Mesenchymal stem cell (in vitro differentiated cells and primary cell): ENCODE data around the gene KNSTRN.
A peak's percentile ranks its signal among the peaks of the same experiment; 100 is the strongest.

Experiments used
- DNase-seq: peaks from one replicate; pipeline ENCODE4 v3.0.0-alpha.2; 2013
- H2AFZ ChIP-seq: one replicate; pipeline ENCODE4 v1.6.1; 2013; ENCODE audit warnings: low read depth, mild to moderate bottlenecking, control low read depth, inconsistent platforms, low read length, moderate library complexity
- H2AK5ac ChIP-seq: 2 replicates; pipeline ENCODE4 v1.6.1; 2013; ENCODE audit warnings: low read length, moderate library complexity, mild to moderate bottlenecking, inconsistent platforms; ENCODE audit not compliant: severe bottlenecking
- H2BK120ac ChIP-seq: one replicate; pipeline ENCODE4 v1.6.1; 2013; ENCODE audit warnings: low read depth, mild to moderate bottlenecking, inconsistent platforms, low read length, moderate library complexity
- H2BK12ac ChIP-seq, 2 experiments: one replicate each; pipeline ENCODE4 v1.6.1; 2013; ENCODE audit warnings: inconsistent platforms in 2 of 2, low read length in 2 of 2, mild to moderate bottlenecking in 2 of 2, moderate library complexity in 2 of 2, control low read depth in 1 of 2
- H2BK15ac ChIP-seq: one replicate; pipeline ENCODE4 v1.6.1; 2013; ENCODE audit warnings: mild to moderate bottlenecking, low read depth, inconsistent platforms; ENCODE audit not compliant: poor library complexity, severe bottlenecking
- H2BK5ac ChIP-seq: 2 replicates; pipeline ENCODE4 v1.6.1; 2013; ENCODE audit warnings: low read depth, mild to moderate bottlenecking, low read length, control low read depth, inconsistent platforms; ENCODE audit not compliant: poor library complexity, severe bottlenecking
- H3K14ac ChIP-seq, 2 experiments: one replicate each; pipeline ENCODE4 v1.6.1; 2013; ENCODE audit warnings: inconsistent platforms in 2 of 2, low read length in 2 of 2, control low read depth in 1 of 2, mild to moderate bottlenecking in 1 of 2, moderate library complexity in 1 of 2
- H3K18ac ChIP-seq, 2 experiments: one replicate each; pipeline ENCODE4 v1.6.1; 2013; ENCODE audit warnings: inconsistent platforms in 2 of 2, low read length in 2 of 2, control low read depth in 1 of 2, low read depth in 1 of 2, mild to moderate bottlenecking in 1 of 2
- H3K23ac ChIP-seq, 2 experiments: one replicate each; pipeline ENCODE4 v1.6.1; 2013; ENCODE audit warnings: inconsistent platforms in 2 of 2, low read length in 2 of 2, mild to moderate bottlenecking in 2 of 2, moderate library complexity in 2 of 2, control low read depth in 1 of 2
- H3K27ac ChIP-seq: 2 replicates; pipeline ENCODE4 v1.5.1; 2013; ENCODE audit warnings: mild to moderate bottlenecking, moderate library complexity, low read length, control low read depth, inconsistent platforms; ENCODE audit not compliant: poor library complexity, severe bottlenecking
- H3K27me3 ChIP-seq, 2 experiments: 2 replicates each; pipeline versions ENCODE4 v1.6.1 to v1.7.0; 2013; ENCODE audit warnings: low read length in 2 of 2, mild to moderate bottlenecking in 2 of 2, moderate library complexity in 2 of 2, control low read depth in 1 of 2, inconsistent platforms in 1 of 2; ENCODE audit not compliant: control insufficient read depth in 1 of 2, insufficient read depth in 1 of 2
- H3K36me3 ChIP-seq, 2 experiments: 2 replicates each; pipeline versions ENCODE4 v1.6.1 to v1.7.0; 2013; ENCODE audit warnings: low read length in 2 of 2, control low read depth in 1 of 2, inconsistent platforms in 1 of 2, low read depth in 1 of 2, mild to moderate bottlenecking in 1 of 2; ENCODE audit not compliant: insufficient read depth in 2 of 2, control insufficient read depth in 1 of 2
- H3K4ac ChIP-seq, 2 experiments: one replicate each; pipeline ENCODE4 v1.6.1; 2013; ENCODE audit warnings: inconsistent platforms in 2 of 2, low read length in 2 of 2, mild to moderate bottlenecking in 2 of 2, moderate library complexity in 2 of 2, control low read depth in 1 of 2, low read depth in 1 of 2
- H3K4me1 ChIP-seq: 2 replicates; pipeline ENCODE4 v1.6.1; 2013; ENCODE audit warnings: low read depth, low read length, control low read depth; ENCODE audit not compliant: control insufficient read depth, insufficient read depth
- H3K4me2 ChIP-seq: 2 replicates; pipeline ENCODE4 v1.6.1; 2013; ENCODE audit warnings: low read length, mild to moderate bottlenecking, inconsistent platforms; ENCODE audit not compliant: poor library complexity, severe bottlenecking
- H3K4me3 ChIP-seq, 2 experiments: 2 replicates each; pipeline versions ENCODE4 v1.5.1 to v1.7.0; 2013; ENCODE audit warnings: low read length in 2 of 2, mild to moderate bottlenecking in 2 of 2, control low read depth in 1 of 2, low read depth in 1 of 2; ENCODE audit not compliant: insufficient read depth in 1 of 2
- H3K79me1 ChIP-seq: replicated peaks from 2 replicates; pipeline ENCODE4 v1.6.1; 2013; ENCODE audit warnings: mild to moderate bottlenecking, control low read depth, low read length, inconsistent platforms; ENCODE audit not compliant: poor library complexity, severe bottlenecking
- H3K9ac ChIP-seq: 2 replicates; pipeline ENCODE4 v1.7.0; 2013; ENCODE audit warnings: mild to moderate bottlenecking, low read length, moderate library complexity
- H3K9me3 ChIP-seq: 2 replicates; pipeline ENCODE4 v1.7.0; 2013; ENCODE audit warnings: mild to moderate bottlenecking, low read length; ENCODE audit not compliant: control insufficient read depth
- H4K8ac ChIP-seq: one replicate; pipeline ENCODE4 v1.6.1; 2013; ENCODE audit warnings: inconsistent platforms, mild to moderate bottlenecking, low read length, moderate library complexity
- H4K91ac ChIP-seq: one replicate; pipeline ENCODE4 v1.6.1; 2013; ENCODE audit warnings: mild to moderate bottlenecking, low read length, inconsistent platforms
- WGBS: methylation state at CpG from one replicate; pipeline ENCODE4 v1.1.7; 2013; ENCODE audit warnings: mixed read lengths; 5-methylcytosine and 5-hydroxymethylcytosine counted together

The KNSTRN gene

GRCh38 chr15:40338041-40338657 lies 44.4 kb upstream of the KNSTRN start:
- peak overlapping the region; percentile 35 for H2AK5ac ChIP-seq
- H2BK15ac ChIP-seq = peak overlapping the region; percentile 62
- H2BK120ac ChIP-seq = peak overlapping the region; percentile 91
- H3K27me3 ChIP-seq = no peaks in the 10 kb centered on the region
- peaks cover 22% of the 10 kb centered on the region for H3K79me1 ChIP-seq
- H4K91ac ChIP-seq = peak overlapping the region; percentile 99
- peak overlapping the region; percentile 62 for H3K4me2 ChIP-seq
- no peaks in the 10 kb centered on the region for H3K9me3 ChIP-seq
- peaks cover 68% of the 10 kb centered on the region for H3K4me1 ChIP-seq
- peak overlapping the region; percentile 95 for H3K9ac ChIP-seq
- H2AFZ ChIP-seq = no peak overlapping the region
- H3K27ac ChIP-seq = peak overlapping the region; percentile 97
- H3K18ac ChIP-seq = peak overlapping the region; percentile 15 to 96
- H2BK12ac ChIP-seq = peak overlapping the region; percentile 18 to 91
- peak overlapping the region in 1 of 2 experiments; percentile 78 for H3K4me3 ChIP-seq
- peak; percentile 76 for DNase-seq
- peak overlapping the region in 1 of 2 experiments; percentile 30 for H3K14ac ChIP-seq
- H3K23ac ChIP-seq = no peak overlapping the region
- WGBS = 38% methylated on average over 11 of the region's 11 CpGs
- H4K8ac ChIP-seq = peak overlapping the region; percentile 83
- peaks cover 9 to 37% of the 10 kb centered on the region in 2 experiments for H3K36me3 ChIP-seq
- peak overlapping the region; percentile 6 for H2BK5ac ChIP-seq
- peak overlapping the region; percentile 91 to 97 for H3K4ac ChIP-seq

DNA sequence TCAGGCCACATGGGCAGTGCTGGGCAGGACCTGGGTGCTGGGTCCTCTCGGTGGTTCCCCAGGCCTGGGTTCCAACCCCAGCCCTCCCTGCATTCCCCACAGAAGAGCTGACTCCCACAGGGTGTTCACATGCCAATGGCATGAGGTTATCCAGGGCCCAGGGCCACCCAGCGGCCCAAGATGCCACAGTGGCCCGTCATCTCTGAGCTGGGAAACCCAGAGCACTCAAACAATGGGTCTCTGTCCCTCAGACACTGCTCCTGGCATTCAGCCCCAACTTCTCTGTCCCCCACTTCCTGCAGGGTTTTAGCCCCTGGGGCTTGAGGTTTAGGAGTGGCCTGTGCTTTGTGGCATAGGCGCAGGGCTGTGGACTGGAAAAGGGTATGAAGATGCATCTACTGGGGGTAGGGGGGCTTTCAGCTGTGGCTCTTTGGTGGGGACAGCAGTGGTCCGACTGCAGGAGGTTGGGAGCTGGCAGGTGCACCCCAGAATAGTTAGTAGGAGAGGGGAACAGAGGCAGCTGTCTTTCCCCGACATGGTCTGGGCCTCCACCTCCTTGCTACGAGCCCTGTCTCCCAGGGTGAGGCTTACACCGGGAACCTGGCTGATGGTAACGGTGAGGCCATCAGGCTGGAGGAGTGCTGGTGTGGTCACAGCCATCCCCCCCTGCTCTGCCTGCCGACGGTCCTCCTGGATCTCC lies 43.5 kb upstream of the KNSTRN start:
- H3K9ac ChIP-seq = peak overlapping the region; percentile 95

DNA sequence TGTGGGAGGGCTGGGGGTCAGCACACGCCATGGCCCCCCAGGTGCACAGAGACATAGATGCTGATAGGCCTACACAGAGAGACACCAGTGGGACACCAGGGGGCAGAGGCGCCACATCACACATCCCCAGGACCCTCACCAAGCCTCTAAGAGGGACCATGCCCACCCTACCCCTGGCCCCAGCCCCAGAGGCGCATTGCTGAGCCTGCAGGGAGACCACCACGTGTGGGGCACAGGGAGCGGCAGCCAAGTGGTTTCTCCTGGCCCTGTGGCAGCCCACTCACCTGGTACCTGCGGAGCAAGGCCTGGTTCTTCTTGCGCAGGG lies 42.9 kb upstream of the KNSTRN start:
- peak overlapping the region; percentile 62 for H3K4me2 ChIP-seq
- peak overlapping the region; percentile 52 for H2AK5ac ChIP-seq

More for the DNA sequence above, 43.5 kb upstream of the KNSTRN start:
- Histone ChIP-seq H2BK5ac (peak overlapping the region; percentile 71), H3K23ac (peak overlapping the region in 1 of 2 experiments; percentile 46), H3K4me2 (peak overlapping the region; percentile 62), H3K4ac (peak overlapping the region; percentile 91 to 97), H4K8ac (peak overlapping the region; percentile 83), H3K14ac (peak overlapping the region in 1 of 2 experiments; percentile 95), H2BK12ac (peak overlapping the region; percentile 40 to 91), H2AK5ac (peak overlapping the region; percentile 52), H3K27ac (peak overlapping the region; percentile 97), H2BK120ac (peak overlapping the region; percentile 99), H2AFZ (no peak overlapping the region), H3K4me3 (peak overlapping the region; percentile 49 to 78), H3K18ac (peak overlapping the region; percentile 94 to 96), H3K27me3 (no peaks in the 10 kb centered on the region), H3K36me3 (peaks cover 9 to 34% of the 10 kb centered on the region in 2 experiments), H4K91ac (peak overlapping the region; percentile 99), H2BK15ac (peak overlapping the region; percentile 96), H3K9me3 (no peaks in the 10 kb centered on the region), H3K4me1 (peaks cover 72% of the 10 kb centered on the region), H3K79me1 (peaks cover 22% of the 10 kb centered on the region)
- WGBS = 61% methylated on average over 11 of the region's 11 CpGs
- DNase-seq = peak; percentile 93

More for the DNA sequence above, 42.9 kb upstream of the KNSTRN start:
- H2BK15ac ChIP-seq = peak overlapping the region; percentile 96
- peaks cover 21% of the 10 kb centered on the region for H3K79me1 ChIP-seq
- H3K4me3 ChIP-seq = peak overlapping the region; percentile 49 to 78
- peak overlapping the region in 1 of 2 experiments; percentile 95 for H3K14ac ChIP-seq
- peak overlapping the region; percentile 97 for H2BK5ac ChIP-seq
- peak overlapping the region; percentile 40 to 91 for H2BK12ac ChIP-seq
- no peak overlapping the region for H2AFZ ChIP-seq
- peak overlapping the region; percentile 99 for H4K91ac ChIP-seq
- H3K27me3 ChIP-seq = no peaks in the 10 kb centered on the region
- peak overlapping the region; percentile 91 to 97 for H3K4ac ChIP-seq
- peak overlapping the region; percentile 83 for H4K8ac ChIP-seq
- H3K9me3 ChIP-seq = no peaks in the 10 kb centered on the region
- H2BK120ac ChIP-seq = peak overlapping the region; percentile 99
- no peak for DNase-seq
- peaks cover 9 to 31% of the 10 kb centered on the region in 2 experiments for H3K36me3 ChIP-seq
- peak overlapping the region in 1 of 2 experiments; percentile 46 for H3K23ac ChIP-seq
- peak overlapping the region; percentile 95 for H3K9ac ChIP-seq
- H3K27ac ChIP-seq = peak overlapping the region; percentile 97
- WGBS = 87% methylated on average over 7 of the region's 7 CpGs
- H3K4me1 ChIP-seq = peaks cover 71% of the 10 kb centered on the region
- peak overlapping the region; percentile 94 to 96 for H3K18ac ChIP-seq
